ENCODE results near the gene CPE.

The CPE gene

DNA sequence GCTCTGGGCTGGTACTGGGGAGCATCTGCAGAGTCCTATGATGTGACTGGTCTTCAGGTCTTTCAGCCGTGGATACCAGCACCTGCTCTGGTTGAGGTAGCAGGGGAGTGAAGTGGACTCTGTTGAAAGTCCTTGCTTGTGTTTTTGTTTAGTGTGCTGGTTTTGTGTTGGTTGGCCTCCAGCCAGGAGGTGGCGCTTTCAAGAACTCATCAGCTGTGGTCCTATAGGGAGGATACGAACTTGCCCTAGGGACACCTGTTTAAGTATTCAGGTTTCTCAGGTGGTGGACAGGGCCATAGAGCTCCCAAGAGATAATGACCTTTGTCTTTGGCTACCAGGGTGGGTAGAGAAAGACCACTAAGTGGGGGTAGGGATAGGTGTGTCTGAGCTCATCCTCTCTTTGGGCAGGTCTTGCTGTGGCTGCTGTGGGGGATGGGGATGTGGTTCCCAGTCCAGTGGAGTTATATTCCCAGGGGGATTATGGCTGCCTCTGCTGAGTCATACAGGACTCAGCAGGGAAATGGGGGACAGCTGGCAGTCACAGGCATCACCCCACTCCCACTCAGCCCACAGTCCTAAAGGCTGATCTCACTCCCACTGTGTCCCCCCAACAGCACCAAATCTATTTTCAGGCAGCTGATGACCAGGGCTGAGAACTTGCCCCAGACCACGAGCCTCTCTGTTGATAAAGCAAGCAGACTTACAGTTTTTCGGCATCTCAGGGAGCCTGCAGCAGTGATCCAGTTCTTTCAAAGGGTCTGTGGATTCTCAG, 27.3 kb upstream of the CPE start:
- H3K4me1 ChIP-seq (ENCODE audit: insufficient read depth, low read length, poor library complexity, severe bottlenecking) = no peaks in the 10 kb centered on the region
- TF ChIP-seq, protein P1, sequence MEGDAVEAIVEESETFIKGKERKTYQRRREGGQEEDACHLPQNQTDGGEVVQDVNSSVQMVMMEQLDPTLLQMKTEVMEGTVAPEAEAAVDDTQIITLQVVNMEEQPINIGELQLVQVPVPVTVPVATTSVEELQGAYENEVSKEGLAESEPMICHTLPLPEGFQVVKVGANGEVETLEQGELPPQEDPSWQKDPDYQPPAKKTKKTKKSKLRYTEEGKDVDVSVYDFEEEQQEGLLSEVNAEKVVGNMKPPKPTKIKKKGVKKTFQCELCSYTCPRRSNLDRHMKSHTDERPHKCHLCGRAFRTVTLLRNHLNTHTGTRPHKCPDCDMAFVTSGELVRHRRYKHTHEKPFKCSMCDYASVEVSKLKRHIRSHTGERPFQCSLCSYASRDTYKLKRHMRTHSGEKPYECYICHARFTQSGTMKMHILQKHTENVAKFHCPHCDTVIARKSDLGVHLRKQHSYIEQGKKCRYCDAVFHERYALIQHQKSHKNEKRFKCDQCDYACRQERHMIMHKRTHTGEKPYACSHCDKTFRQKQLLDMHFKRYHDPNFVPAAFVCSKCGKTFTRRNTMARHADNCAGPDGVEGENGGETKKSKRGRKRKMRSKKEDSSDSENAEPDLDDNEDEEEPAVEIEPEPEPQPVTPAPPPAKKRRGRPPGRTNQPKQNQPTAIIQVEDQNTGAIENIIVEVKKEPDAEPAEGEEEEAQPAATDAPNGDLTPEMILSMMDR (conservative IDR thresholded peaks at IDR 0.05; ENCODE audit: low read length) = peak; percentile 52
- no peak for TF ChIP-seq EZH2phosphoT487 (IDR thresholded peaks at IDR 0.05; ENCODE audit: borderline replicate concordance)
- H3K9ac ChIP-seq (ENCODE audit: low read depth, low read length, poor library complexity, severe bottlenecking) = no peak overlapping the region
- H3K36me3 ChIP-seq (ENCODE audit: insufficient read depth, low read length) = no peaks in the 10 kb centered on the region
- no peaks in the 10 kb centered on the region for H3K79me2 ChIP-seq (ENCODE audit: insufficient read depth, low read length)
- no peaks in the 10 kb centered on the region for H3F3A ChIP-seq (ENCODE audit: low read depth)
- H2AFZ ChIP-seq (ENCODE audit: low read length) = no peak overlapping the region
- no peaks in the 10 kb centered on the region for H3K27me3 ChIP-seq (ENCODE audit: insufficient read depth, low read length, poor library complexity, severe bottlenecking)
- H3K9me3 ChIP-seq (ENCODE audit: insufficient read depth, low read depth, low read length) = no peaks in the 10 kb centered on the region
- H4K20me1 ChIP-seq (ENCODE audit: insufficient read depth, low read length, poor library complexity, severe bottlenecking) = no peaks in the 10 kb centered on the region
- H3K9me2 ChIP-seq (replicated peaks; ENCODE audit: low read depth, low read length) = no peaks in the 10 kb centered on the region
- H3K4me2 ChIP-seq (ENCODE audit: low read depth, low read length, poor library complexity, severe bottlenecking) = no peak overlapping the region
- no peak overlapping the region for H3K4me3 ChIP-seq (ENCODE audit: low read length, poor library complexity, severe bottlenecking)

DNA sequence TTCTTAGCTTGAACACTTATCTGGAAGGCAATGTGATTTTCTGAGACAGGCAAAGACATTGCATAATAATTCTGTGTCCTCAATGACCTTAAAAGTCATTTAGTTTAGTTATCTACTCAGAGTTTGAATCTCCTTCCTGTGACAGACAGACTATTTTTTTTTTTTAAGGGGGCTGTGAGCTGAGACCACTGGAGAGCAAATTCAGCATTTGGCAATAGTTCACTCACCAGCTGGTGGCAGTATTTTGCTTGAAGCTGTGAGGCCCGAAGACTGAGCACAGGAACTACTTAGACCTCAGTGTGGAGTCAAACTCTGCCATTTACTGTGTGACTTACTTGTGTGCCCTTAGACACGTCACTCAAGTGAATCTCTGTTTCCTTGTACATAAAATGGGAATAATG, 22.9 kb upstream of the CPE start:
- H3K36me3 ChIP-seq (ENCODE audit: insufficient read depth, low read length) = no peaks in the 10 kb centered on the region
- H3K27me3 ChIP-seq (ENCODE audit: insufficient read depth, low read length, poor library complexity, severe bottlenecking) = no peaks in the 10 kb centered on the region
- no peaks in the 10 kb centered on the region for H3K4me1 ChIP-seq (ENCODE audit: insufficient read depth, low read length, poor library complexity, severe bottlenecking)
- no peaks in the 10 kb centered on the region for H4K20me1 ChIP-seq (ENCODE audit: insufficient read depth, low read length, poor library complexity, severe bottlenecking)
- no peaks in the 10 kb centered on the region for H3F3A ChIP-seq (ENCODE audit: low read depth)
- 0 out of 2 replicates have a peak overlapping the region, but pooled peaks have one; percentile 50 for H2AFZ ChIP-seq (ENCODE audit: low read length)
- H3K9me3 ChIP-seq (ENCODE audit: insufficient read depth, low read depth, low read length) = no peaks in the 10 kb centered on the region
- no peak overlapping the region for H3K4me2 ChIP-seq (ENCODE audit: low read depth, low read length, poor library complexity, severe bottlenecking)
- no peaks in the 10 kb centered on the region for H3K9me2 ChIP-seq (replicated peaks; ENCODE audit: low read depth, low read length)
- TF ChIP-seq EZH2phosphoT487 (IDR thresholded peaks at IDR 0.05; ENCODE audit: borderline replicate concordance) = no peak
- TF ChIP-seq, protein P1 (conservative IDR thresholded peaks at IDR 0.05; ENCODE audit: low read length) = peak; percentile 83
- H3K79me2 ChIP-seq (ENCODE audit: insufficient read depth, low read length) = no peaks in the 10 kb centered on the region
- H3K4me3 ChIP-seq (ENCODE audit: low read length, poor library complexity, severe bottlenecking) = no peak overlapping the region
- no peak overlapping the region for H3K9ac ChIP-seq (ENCODE audit: low read depth, low read length, poor library complexity, severe bottlenecking)

DNA sequence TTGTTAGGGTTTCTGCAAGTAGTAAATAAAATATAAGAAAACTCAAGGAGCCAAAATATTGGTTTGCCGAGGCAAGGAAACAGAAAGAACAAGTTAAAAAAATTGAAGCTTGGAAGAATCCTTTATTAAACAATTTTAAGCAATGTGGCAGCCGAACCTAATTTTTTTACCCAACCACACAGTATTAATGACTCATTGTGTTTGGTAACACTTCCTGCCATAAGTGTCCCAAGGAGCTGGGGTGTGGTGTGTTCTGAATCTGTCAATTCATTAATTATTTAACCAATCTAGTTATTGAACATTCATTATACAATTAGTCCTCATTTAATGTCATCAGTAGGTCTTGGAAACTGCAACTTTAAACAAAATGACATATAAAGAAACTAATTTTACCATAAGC, 19.3 kb upstream of the CPE start:
- Histone ChIP-seq H3F3A (ENCODE audit: low read depth) (no peaks in the 10 kb centered on the region), H3K4me3 (ENCODE audit: low read length, poor library complexity, severe bottlenecking) (no peak overlapping the region), H3K9me2 (replicated peaks; ENCODE audit: low read depth, low read length) (no peaks in the 10 kb centered on the region), H3K4me1 (ENCODE audit: insufficient read depth, low read length, poor library complexity, severe bottlenecking) (no peaks in the 10 kb centered on the region), H3K36me3 (ENCODE audit: insufficient read depth, low read length) (no peaks in the 10 kb centered on the region), H2AFZ (ENCODE audit: low read length) (no peak overlapping the region), H3K79me2 (ENCODE audit: insufficient read depth, low read length) (no peaks in the 10 kb centered on the region), H4K20me1 (ENCODE audit: insufficient read depth, low read length, poor library complexity, severe bottlenecking) (no peaks in the 10 kb centered on the region), H3K9ac (ENCODE audit: low read depth, low read length, poor library complexity, severe bottlenecking) (no peak overlapping the region), H3K4me2 (ENCODE audit: low read depth, low read length, poor library complexity, severe bottlenecking) (no peak overlapping the region), H3K27me3 (ENCODE audit: insufficient read depth, low read length, poor library complexity, severe bottlenecking) (no peaks in the 10 kb centered on the region), H3K9me3 (ENCODE audit: insufficient read depth, low read depth, low read length) (no peaks in the 10 kb centered on the region)
- TF ChIP-seq EZH2phosphoT487 (IDR thresholded peaks at IDR 0.05; ENCODE audit: borderline replicate concordance) = no peak

Measured in Loucy (cell line).